Transverse colon (tissue), 3 donors: Measurements from ENCODE around the gene ABHD17B.

Experiments
- CTCF ChIP-seq, 5 experiments: fragments of 200-600 bp in 3 of 5; fragments of 450-650 bp in 2 of 5; sonication (generic) in 3 of 5; IDR thresholded peaks; 1 replicate in 2 of 5; 2 replicates in 3 of 5; pipeline ENCODE4 v1.5.1; 2016 to 2017; ENCODE audit warnings: antibody characterized with exemption in 5 of 5, inconsistent platforms in 3 of 5, mild to moderate bottlenecking in 2 of 5, moderate library complexity in 1 of 5
- EP300 ChIP-seq: sonication (generic); formaldehyde crosslinking; IDR thresholded peaks from one replicate; pipeline ENCODE4 v1.6.1; 2017; ENCODE audit warnings: antibody characterized with exemption, low read depth
- POLR2A ChIP-seq: fragments of 450-650 bp; IDR thresholded peaks from one replicate; pipeline ENCODE4 v1.6.1; 2016; ENCODE audit warnings: antibody characterized with exemption, mild to moderate bottlenecking, moderate library complexity

- TF ChIP-seq EP300, result no peak
- no peak for TF ChIP-seq CTCF (IDR thresholded peaks at IDR 0.05)
- TF ChIP-seq POLR2A, result no peak
Measured at GRCh38 chr9:71854811-71855210, 56.2 kb downstream of the ABHD17B start.
